Measurements from ENCODE around the gene SLC9B2. TPM values are rescaled to one million over a fixed set of nuclear protein-coding genes. Genes with fewer than 3 reads are reported as not detected.
A peak's percentile ranks its signal among the peaks of the same experiment; 100 is the strongest.
"Not testable (repeated sequence)": the region's sequence is repeated elsewhere in the genome, so short reads cannot be mapped to it uniquely, and the experiment has no call there.

The SLC9B2 gene
- total RNA-seq, 1 experiment from 2014 or later, result 2.0 TPM

- Histone ChIP-seq H3K4me1 (replicated peaks; ENCODE audit: insufficient read depth) (peaks cover 10% of the 10 kb centered on the region), H2AFZ (no peak overlapping the region), H3K79me2 (ENCODE audit: low read depth) (no peaks in the 10 kb centered on the region), H3F3A (ENCODE audit: insufficient read depth, low read depth) (no peaks in the 10 kb centered on the region), H3K27ac (no peak overlapping the region), H3K4me2 (no peak overlapping the region), H3K9me3 (ENCODE audit: insufficient read depth, low read depth) (no peaks in the 10 kb centered on the region), H3K27me3 (ENCODE audit: insufficient read depth, low read depth) (no peaks in the 10 kb centered on the region), H4K20me1 (ENCODE audit: insufficient read depth) (no peaks in the 10 kb centered on the region), H3K4me3 (no peak overlapping the region), H3K9me2 (ENCODE audit: insufficient read depth) (no peaks in the 10 kb centered on the region), H3K36me3 (ENCODE audit: low read depth) (no peaks in the 10 kb centered on the region)
- BruUV-seq (replicated peaks), result no TSS peak
- DNase-seq, result peak in 1 of 2 experiments; percentile 52
- CTCF ChIA-PET, result interaction anchor here (0.7 kb wide), 1 partner anchor 261 kb away, joined by 4 read pairs; no protein-coding TSS in a partner anchor
- intact Hi-C loops (cut with micrococcal nuclease; ENCODE audit: unreplicated experiment), result loop anchor here (1.0 kb wide), 4 partner anchors 23 to 578 kb away; no protein-coding TSS in a partner anchor
- POLR2A ChIA-PET (ENCODE audit: unreplicated experiment), result interaction anchor here (0.6 kb wide), 1 partner anchor 200 kb away, joined by 4 read pairs; no protein-coding TSS in a partner anchor
- TF ChIP-seq, protein P1, sequence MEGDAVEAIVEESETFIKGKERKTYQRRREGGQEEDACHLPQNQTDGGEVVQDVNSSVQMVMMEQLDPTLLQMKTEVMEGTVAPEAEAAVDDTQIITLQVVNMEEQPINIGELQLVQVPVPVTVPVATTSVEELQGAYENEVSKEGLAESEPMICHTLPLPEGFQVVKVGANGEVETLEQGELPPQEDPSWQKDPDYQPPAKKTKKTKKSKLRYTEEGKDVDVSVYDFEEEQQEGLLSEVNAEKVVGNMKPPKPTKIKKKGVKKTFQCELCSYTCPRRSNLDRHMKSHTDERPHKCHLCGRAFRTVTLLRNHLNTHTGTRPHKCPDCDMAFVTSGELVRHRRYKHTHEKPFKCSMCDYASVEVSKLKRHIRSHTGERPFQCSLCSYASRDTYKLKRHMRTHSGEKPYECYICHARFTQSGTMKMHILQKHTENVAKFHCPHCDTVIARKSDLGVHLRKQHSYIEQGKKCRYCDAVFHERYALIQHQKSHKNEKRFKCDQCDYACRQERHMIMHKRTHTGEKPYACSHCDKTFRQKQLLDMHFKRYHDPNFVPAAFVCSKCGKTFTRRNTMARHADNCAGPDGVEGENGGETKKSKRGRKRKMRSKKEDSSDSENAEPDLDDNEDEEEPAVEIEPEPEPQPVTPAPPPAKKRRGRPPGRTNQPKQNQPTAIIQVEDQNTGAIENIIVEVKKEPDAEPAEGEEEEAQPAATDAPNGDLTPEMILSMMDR (conservative IDR thresholded peaks at IDR 0.05), result peak; percentile 64
- no peak for TF ChIP-seq EZH2 (IDR thresholded peaks at IDR 0.05; ENCODE audit: low read depth)
These were observed 67.5 kb downstream of the SLC9B2 start for GRCh38 chr4:103008875-103009729.

DNA sequence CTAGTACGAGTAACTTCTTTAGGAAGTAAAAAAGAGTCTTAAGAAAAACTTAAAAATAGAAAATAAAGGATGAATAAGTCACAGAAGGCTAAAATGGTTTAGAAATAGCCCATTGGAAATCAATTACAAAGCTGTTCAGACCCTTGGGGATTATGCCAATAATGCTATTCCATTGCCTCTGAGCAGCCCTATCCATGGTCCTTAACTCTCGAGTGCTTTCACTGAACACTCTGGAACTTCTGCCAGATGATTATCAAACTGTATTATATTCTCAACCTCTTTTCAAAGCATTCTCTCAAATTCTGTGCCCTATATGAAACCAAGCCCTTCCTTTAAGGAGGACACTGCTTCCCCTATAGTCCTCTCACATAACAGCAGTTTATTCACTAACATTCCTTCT lies 74.0 kb downstream of the SLC9B2 start:
- BruUV-seq (replicated peaks), result no TSS peak
- H3K36me3 ChIP-seq (ENCODE audit: low read depth), result no peaks in the 10 kb centered on the region
- no peak overlapping the region for H2AFZ ChIP-seq
- ChIA-PET CTCF (no interaction called here), POLR2A (ENCODE audit: unreplicated experiment) (interaction anchor here (0.6 kb wide), 1 partner anchor 22 kb away, joined by 5 read pairs; no protein-coding TSS in a partner anchor)
- no peaks in the 10 kb centered on the region for H3K9me3 ChIP-seq (ENCODE audit: insufficient read depth, low read depth)
- no peaks in the 10 kb centered on the region for H3K4me1 ChIP-seq (replicated peaks; ENCODE audit: insufficient read depth)
- no peaks in the 10 kb centered on the region for H4K20me1 ChIP-seq (ENCODE audit: insufficient read depth)
- H3F3A ChIP-seq (ENCODE audit: insufficient read depth, low read depth), result no peaks in the 10 kb centered on the region
- intact Hi-C loops (cut with micrococcal nuclease; ENCODE audit: unreplicated experiment), result no loop called here
- H3K27me3 ChIP-seq (ENCODE audit: insufficient read depth, low read depth), result no peaks in the 10 kb centered on the region
- DNase-seq, result no peak
- H3K79me2 ChIP-seq (ENCODE audit: low read depth), result no peaks in the 10 kb centered on the region
- no peak overlapping the region for H3K27ac ChIP-seq
- H3K4me3 ChIP-seq, result no peak overlapping the region
- TF ChIP-seq, protein P1 (conservative IDR thresholded peaks at IDR 0.05), result no peak
- TF ChIP-seq EZH2 (IDR thresholded peaks at IDR 0.05; ENCODE audit: low read depth), result no peak
- H3K9me2 ChIP-seq (ENCODE audit: insufficient read depth), result no peaks in the 10 kb centered on the region
- no peak overlapping the region for H3K4me2 ChIP-seq

DNA sequence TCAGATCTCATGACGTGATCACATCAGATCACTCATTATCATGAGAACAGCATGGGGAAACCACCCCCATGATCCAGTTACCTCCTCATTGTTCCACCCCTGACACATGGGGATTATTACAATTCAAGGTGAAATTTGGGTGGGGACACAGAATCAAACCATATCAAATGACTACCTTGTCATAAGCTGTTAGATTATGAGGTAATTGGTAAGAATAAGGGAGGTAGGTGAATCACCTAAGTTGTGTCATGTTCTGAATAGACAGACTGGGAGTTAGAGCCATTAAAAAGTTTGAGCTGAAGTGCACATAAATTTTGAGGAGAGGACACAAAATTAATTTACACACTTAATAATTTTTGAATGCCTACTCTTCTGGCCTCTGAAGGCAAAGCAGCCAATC lies 81.8 kb downstream of the SLC9B2 start:
- H3K4me1 ChIP-seq (replicated peaks; ENCODE audit: insufficient read depth), result 0 out of 2 replicates have a peak, but pooled peaks cover 4% of the 10 kb centered on the region
- H3K79me2 ChIP-seq (ENCODE audit: low read depth), result no peaks in the 10 kb centered on the region
- intact Hi-C loops (cut with micrococcal nuclease; ENCODE audit: unreplicated experiment), result no loop called here
- H3K36me3 ChIP-seq (ENCODE audit: low read depth), result no peaks in the 10 kb centered on the region
- H3K27me3 ChIP-seq (ENCODE audit: insufficient read depth, low read depth), result no peaks in the 10 kb centered on the region
- POLR2A ChIA-PET (ENCODE audit: unreplicated experiment), result interaction anchor here (0.7 kb wide), 1 partner anchor 645 kb away, joined by 3 read pairs; no protein-coding TSS in a partner anchor
- no TSS peak for BruUV-seq (replicated peaks)
- no peak overlapping the region for H2AFZ ChIP-seq
- H3K9me3 ChIP-seq (ENCODE audit: insufficient read depth, low read depth), result no peaks in the 10 kb centered on the region
- DNase-seq, result no peak
- no peak overlapping the region for H3K4me3 ChIP-seq
- H3K9me2 ChIP-seq (ENCODE audit: insufficient read depth), result no peaks in the 10 kb centered on the region
- H4K20me1 ChIP-seq (ENCODE audit: insufficient read depth), result no peaks in the 10 kb centered on the region
- no peak overlapping the region for H3K4me2 ChIP-seq
- CTCF ChIA-PET, result no interaction called here
- H3F3A ChIP-seq (ENCODE audit: insufficient read depth, low read depth), result no peaks in the 10 kb centered on the region
- TF ChIP-seq, protein P1 (conservative IDR thresholded peaks at IDR 0.05), result no peak
- no peak for TF ChIP-seq EZH2 (IDR thresholded peaks at IDR 0.05; ENCODE audit: low read depth)
- H3K27ac ChIP-seq, result no peak overlapping the region

GRCh38 chr4:102993985-102994384 lies 82.6 kb downstream of the SLC9B2 start:
- H3F3A ChIP-seq (ENCODE audit: insufficient read depth, low read depth); CTCF ChIA-PET; H3K4me1 ChIP-seq (replicated peaks; ENCODE audit: insufficient read depth); DNase-seq; H3K9me3 ChIP-seq (ENCODE audit: insufficient read depth, low read depth); H3K27me3 ChIP-seq (ENCODE audit: insufficient read depth, low read depth); H4K20me1 ChIP-seq (ENCODE audit: insufficient read depth); intact Hi-C loops (cut with micrococcal nuclease; ENCODE audit: unreplicated experiment); POLR2A ChIA-PET (ENCODE audit: unreplicated experiment); H3K79me2 ChIP-seq (ENCODE audit: low read depth); H3K36me3 ChIP-seq (ENCODE audit: low read depth); H3K27ac ChIP-seq; H2AFZ ChIP-seq; BruUV-seq (replicated peaks); H3K4me2 ChIP-seq; H3K9me2 ChIP-seq (ENCODE audit: insufficient read depth); H3K4me3 ChIP-seq: not testable (repeated sequence)

All from PC-9 (cell line).